ENCODE measurements around the gene SLPI.

GRCh38 chr20:45257711-45258110 is 3.3 kb upstream of the SLPI start:
- TF ChIP-seq, protein P1, sequence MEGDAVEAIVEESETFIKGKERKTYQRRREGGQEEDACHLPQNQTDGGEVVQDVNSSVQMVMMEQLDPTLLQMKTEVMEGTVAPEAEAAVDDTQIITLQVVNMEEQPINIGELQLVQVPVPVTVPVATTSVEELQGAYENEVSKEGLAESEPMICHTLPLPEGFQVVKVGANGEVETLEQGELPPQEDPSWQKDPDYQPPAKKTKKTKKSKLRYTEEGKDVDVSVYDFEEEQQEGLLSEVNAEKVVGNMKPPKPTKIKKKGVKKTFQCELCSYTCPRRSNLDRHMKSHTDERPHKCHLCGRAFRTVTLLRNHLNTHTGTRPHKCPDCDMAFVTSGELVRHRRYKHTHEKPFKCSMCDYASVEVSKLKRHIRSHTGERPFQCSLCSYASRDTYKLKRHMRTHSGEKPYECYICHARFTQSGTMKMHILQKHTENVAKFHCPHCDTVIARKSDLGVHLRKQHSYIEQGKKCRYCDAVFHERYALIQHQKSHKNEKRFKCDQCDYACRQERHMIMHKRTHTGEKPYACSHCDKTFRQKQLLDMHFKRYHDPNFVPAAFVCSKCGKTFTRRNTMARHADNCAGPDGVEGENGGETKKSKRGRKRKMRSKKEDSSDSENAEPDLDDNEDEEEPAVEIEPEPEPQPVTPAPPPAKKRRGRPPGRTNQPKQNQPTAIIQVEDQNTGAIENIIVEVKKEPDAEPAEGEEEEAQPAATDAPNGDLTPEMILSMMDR (IDR thresholded peaks at IDR 0.05; ENCODE audit: low read length): no peak
- TF ChIP-seq EZH2 (IDR thresholded peaks at IDR 0.05; ENCODE audit: borderline replicate concordance, low read length): no peak

Measured in OCI-LY1 (cell line).